Activated T-helper 1 cell treated with anti-CD3 and anti-CD28 coated beads, Interleukin-12 subunit alpha, Interleukin-12 subunit beta, Interleukin-2, Interleukin-4 antibody, amounts not matched to agents 30 ng/mL and 10 ng/mL and 1 ng/mL, durations not matched to agents 14 hours and 24 hours and 36 hours (primary cell): ENCODE measurements around the gene USP5. TPM values are rescaled to one million over a fixed set of nuclear protein-coding genes. Genes with fewer than 3 reads are reported as not detected.
"Not testable (repeated sequence)": the region's sequence is repeated elsewhere in the genome, so short reads cannot be mapped to it uniquely, and the experiment has no call there.

Source experiments
- DNase-seq: peaks from one replicate; pipeline ENCODE4 v3.0.0; 2021; ENCODE audit warnings: low spot score
- H3K27ac Mint-ChIP-seq: one replicate; pipeline ENCODE4 v1.8.0; 2021; ENCODE audit warnings: mild to moderate bottlenecking, mixed read lengths
- H3K27me3 Mint-ChIP-seq: one replicate; pipeline ENCODE4 v1.8.0; 2022; ENCODE audit warnings: mild to moderate bottlenecking, moderate library complexity, mixed read lengths; ENCODE audit not compliant: insufficient read depth
- H3K36me3 Mint-ChIP-seq: one replicate; pipeline ENCODE4 v1.8.0; 2021; ENCODE audit warnings: low read depth, mixed read lengths
- H3K4me1 Mint-ChIP-seq: one replicate; pipeline ENCODE4 v1.8.0; 2021; ENCODE audit warnings: low read depth, mixed read lengths
- H3K4me3 Mint-ChIP-seq: one replicate; pipeline ENCODE4 v1.8.0; 2021; ENCODE audit warnings: mild to moderate bottlenecking, moderate library complexity, mixed read lengths
- H3K9me3 Mint-ChIP-seq: one replicate; pipeline ENCODE4 v1.8.0; 2021; ENCODE audit warnings: mixed read lengths
- intact Hi-C: fragments of 100-400 bp; cut with micrococcal nuclease; formaldehyde crosslinking; loops from one replicate; pipeline ENCODE4 v1.15.1; 2024
- total RNA-seq: library from RNA; stranded (reverse); gene quantifications from 2 replicates; pipeline ENCODE4 v1.2.3, GENCODE V29; 2022

The USP5 gene
- total RNA-seq, 1 donor from 2014 or later, result 127 TPM

DNA sequence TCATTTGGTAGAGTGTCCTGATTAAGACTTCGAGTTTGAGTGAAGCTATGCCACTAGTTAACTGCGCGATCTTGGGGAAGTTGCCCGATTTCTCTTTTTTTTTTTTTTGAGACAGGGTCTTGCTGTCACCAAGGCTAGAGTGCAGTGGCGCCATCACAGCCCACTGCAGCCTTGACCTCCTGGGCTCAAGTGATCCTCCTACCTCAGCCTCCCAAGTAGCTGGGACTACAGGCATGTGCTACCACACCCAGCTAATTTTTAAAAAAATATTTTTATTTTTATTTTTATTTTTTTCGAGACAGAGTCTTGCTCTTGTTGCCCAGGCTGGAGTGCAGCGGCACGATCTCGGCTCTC is 22.0 kb downstream of the USP5 start:
- not testable (repeated sequence) for H3K9me3 Mint-ChIP-seq, DNase-seq, H3K27me3 Mint-ChIP-seq
- peak overlapping the region; percentile 81 for H3K27ac Mint-ChIP-seq
- H3K4me3 Mint-ChIP-seq, result peak overlapping the region; percentile 96
- H3K36me3 Mint-ChIP-seq, result peaks cover 42% of the 10 kb centered on the region
- H3K4me1 Mint-ChIP-seq, result peaks cover 49% of the 10 kb centered on the region
- intact Hi-C loops, result loop anchor here (5.0 kb wide), 2 partner anchors 233 to 382 kb away; partner anchors contain the start of genes C1RL, MRPL51 and NCAPD2

GRCh38 chr12:6879824-6880223 is 27.9 kb downstream of the USP5 start:
- intact Hi-C loops, H3K4me1 Mint-ChIP-seq, H3K27me3 Mint-ChIP-seq, DNase-seq, H3K4me3 Mint-ChIP-seq, H3K9me3 Mint-ChIP-seq, H3K27ac Mint-ChIP-seq: not testable (repeated sequence)
- peaks cover 15% of the 10 kb centered on the region for H3K36me3 Mint-ChIP-seq

GRCh38 chr12:6883252-6883651 is 31.3 kb downstream of the USP5 start:
- no peaks in the 10 kb centered on the region for H3K9me3 Mint-ChIP-seq
- no peak overlapping the region for H3K27ac Mint-ChIP-seq
- intact Hi-C loops, result no loop called here
- no peaks in the 10 kb centered on the region for H3K4me1 Mint-ChIP-seq
- DNase-seq, result no peak
- peaks cover 11% of the 10 kb centered on the region for H3K36me3 Mint-ChIP-seq
- no peaks in the 10 kb centered on the region for H3K27me3 Mint-ChIP-seq
- no peak overlapping the region for H3K4me3 Mint-ChIP-seq

DNA sequence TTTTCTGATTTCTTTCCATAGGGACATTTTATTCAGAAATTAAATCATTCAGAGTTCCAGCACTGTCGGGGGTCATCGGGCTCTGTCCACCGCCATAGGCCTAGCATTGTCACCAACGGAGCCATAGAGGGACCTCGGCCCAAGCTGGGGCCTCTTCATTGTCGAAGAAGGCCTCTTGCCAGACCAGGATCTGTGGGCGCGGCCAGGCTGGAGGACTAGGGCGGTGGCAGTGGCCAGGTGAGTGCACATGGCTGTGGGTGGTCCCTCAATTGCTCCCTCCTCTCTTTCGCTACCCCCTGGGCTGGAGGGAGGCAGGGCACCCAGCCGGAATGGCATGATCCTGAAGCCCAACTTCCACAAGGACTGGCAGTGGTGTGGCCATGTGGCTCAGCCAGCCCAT is 31.7 kb downstream of the USP5 start:
- no peak overlapping the region for H3K4me3 Mint-ChIP-seq
- peaks cover 15% of the 10 kb centered on the region for H3K36me3 Mint-ChIP-seq
- H3K27me3 Mint-ChIP-seq, result no peaks in the 10 kb centered on the region
- no peaks in the 10 kb centered on the region for H3K9me3 Mint-ChIP-seq
- intact Hi-C loops, result no loop called here
- no peak for DNase-seq
- H3K4me1 Mint-ChIP-seq, result no peaks in the 10 kb centered on the region
- H3K27ac Mint-ChIP-seq, result no peak overlapping the region

DNA sequence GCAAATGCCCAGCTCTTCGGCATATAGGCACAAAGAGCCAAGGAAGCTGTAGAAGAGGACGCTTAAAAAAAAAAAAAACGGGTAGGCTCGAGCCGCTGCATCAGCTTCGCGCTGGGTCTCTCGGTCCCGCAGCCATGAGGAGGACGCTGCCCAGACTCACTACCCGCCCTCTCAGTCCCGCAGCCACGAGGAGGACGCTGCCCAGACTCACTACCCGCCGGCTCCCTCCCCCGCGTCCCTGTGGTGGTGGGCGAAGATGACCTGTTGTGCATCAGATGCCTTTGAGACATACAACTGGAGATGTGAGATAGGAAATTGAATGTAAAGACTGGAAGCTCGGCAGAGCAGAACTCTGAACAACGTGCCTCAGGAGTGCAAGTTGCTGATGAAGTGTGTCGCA is 32.6 kb downstream of the USP5 start:
- peaks cover 15% of the 10 kb centered on the region for H3K36me3 Mint-ChIP-seq
- no peaks in the 10 kb centered on the region for H3K27me3 Mint-ChIP-seq
- no peak overlapping the region for H3K4me3 Mint-ChIP-seq
- DNase-seq, result no peak
- intact Hi-C loops, result no loop called here
- H3K9me3 Mint-ChIP-seq, result no peaks in the 10 kb centered on the region
- no peak overlapping the region for H3K27ac Mint-ChIP-seq
- no peaks in the 10 kb centered on the region for H3K4me1 Mint-ChIP-seq

DNA sequence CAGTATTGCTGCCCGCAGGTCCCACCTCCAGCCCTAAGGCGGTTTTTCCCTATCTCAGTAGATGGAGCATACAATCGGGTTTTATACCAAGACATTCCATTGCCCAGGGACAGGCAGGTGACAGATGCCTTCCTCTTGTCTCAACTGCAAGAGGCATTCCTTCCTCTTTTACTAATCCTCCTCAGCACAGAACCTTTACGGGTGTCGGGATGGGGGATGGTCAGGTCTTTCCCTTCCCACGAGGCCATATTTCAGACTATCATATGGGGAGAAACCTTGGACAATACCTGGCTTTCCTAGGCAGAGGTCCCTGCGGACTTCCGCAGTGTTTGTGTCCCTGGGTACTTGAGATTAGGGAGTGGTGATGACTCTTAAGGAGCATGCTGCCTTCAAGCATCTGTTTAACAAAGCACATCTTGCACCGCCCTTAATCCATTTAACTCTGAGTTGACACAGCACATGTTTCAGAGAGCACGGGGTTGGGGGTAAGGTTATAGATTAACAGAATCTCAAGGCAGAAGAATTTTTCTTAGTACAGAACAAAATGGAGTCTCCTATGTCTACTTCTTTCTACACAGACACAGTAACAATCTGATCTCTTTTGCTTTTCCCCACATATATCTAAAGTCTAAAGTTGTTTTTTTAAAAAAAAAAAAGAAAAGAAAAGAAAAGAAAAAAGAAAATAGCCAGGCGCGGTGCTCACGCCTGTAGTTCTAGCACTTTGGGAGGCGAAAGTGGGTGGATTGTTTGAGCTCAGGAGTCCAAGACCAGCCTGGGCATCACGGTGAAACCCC is 34.5 kb downstream of the USP5 start:
- H3K27ac Mint-ChIP-seq, H3K27me3 Mint-ChIP-seq, intact Hi-C loops, DNase-seq, H3K4me3 Mint-ChIP-seq, H3K9me3 Mint-ChIP-seq: not testable (repeated sequence)
- Mint-ChIP-seq H3K36me3 (peaks cover 15% of the 10 kb centered on the region), H3K4me1 (peaks cover 11% of the 10 kb centered on the region)

DNA sequence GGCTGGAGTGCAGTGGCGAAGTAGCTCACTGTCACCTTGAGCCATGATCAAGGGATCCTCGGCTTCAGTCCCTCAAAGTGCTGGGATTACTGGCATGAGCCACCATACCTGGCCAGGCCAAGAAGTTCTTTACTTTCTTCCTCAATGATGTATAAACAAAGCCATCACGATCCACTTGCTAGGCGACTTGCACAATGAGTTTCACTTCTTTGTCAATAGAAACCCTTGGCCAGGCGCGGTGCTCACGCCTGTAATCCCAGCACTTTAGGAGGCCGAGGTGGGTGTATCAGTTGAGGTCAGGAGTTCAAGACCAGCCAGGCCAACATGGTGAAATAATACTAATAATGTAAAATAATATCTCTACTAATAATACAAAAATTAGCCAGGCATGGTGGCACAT is 35.5 kb downstream of the USP5 start:
- Mint-ChIP-seq H3K9me3 (no peaks in the 10 kb centered on the region), H3K27ac (no peak overlapping the region), H3K4me3 (no peak overlapping the region), H3K36me3 (peaks cover 15% of the 10 kb centered on the region), H3K27me3 (no peaks in the 10 kb centered on the region), H3K4me1 (peaks cover 17% of the 10 kb centered on the region)
- intact Hi-C loops, result no loop called here
- no peak for DNase-seq

DNA sequence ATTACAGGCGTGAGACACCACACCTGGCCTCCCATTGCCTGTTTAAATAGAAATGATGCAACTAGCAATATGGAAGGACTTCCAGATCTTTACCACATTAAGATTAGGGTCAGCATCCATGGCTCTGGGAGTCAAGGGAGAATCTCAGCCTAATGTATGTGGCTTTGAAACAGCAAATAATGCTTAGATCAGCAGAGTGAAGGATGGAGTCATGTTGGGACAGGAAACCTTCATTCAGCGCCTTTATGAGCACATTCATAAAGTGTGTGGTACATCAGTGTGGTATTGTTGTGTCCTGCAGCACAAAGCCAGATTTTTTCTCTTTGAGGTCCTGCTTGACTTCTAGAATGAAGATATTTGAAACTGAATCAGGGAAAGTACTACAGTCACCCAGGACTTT is 36.4 kb downstream of the USP5 start:
- H3K27me3 Mint-ChIP-seq, result no peaks in the 10 kb centered on the region
- H3K4me3 Mint-ChIP-seq, result no peak overlapping the region
- H3K4me1 Mint-ChIP-seq, result peaks cover 19% of the 10 kb centered on the region
- H3K36me3 Mint-ChIP-seq, result peaks cover 15% of the 10 kb centered on the region
- no peak overlapping the region for H3K27ac Mint-ChIP-seq
- no peak for DNase-seq
- no peaks in the 10 kb centered on the region for H3K9me3 Mint-ChIP-seq
- intact Hi-C loops, result no loop called here

GRCh38 chr12:6888794-6889193 is 36.8 kb downstream of the USP5 start:
- DNase-seq, H3K27ac Mint-ChIP-seq, H3K4me3 Mint-ChIP-seq, H3K9me3 Mint-ChIP-seq, intact Hi-C loops, H3K27me3 Mint-ChIP-seq: not testable (repeated sequence)
- Mint-ChIP-seq H3K36me3 (peaks cover 14% of the 10 kb centered on the region), H3K4me1 (peaks cover 19% of the 10 kb centered on the region)

GRCh38 chr12:6889775-6890573 is 38.0 kb downstream of the USP5 start:
- H3K4me1 Mint-ChIP-seq, result peaks cover 19% of the 10 kb centered on the region
- H3K4me3 Mint-ChIP-seq, result peak overlapping the region; percentile 84
- DNase-seq, H3K36me3 Mint-ChIP-seq, H3K27me3 Mint-ChIP-seq, H3K9me3 Mint-ChIP-seq: not testable (repeated sequence)
- peak overlapping the region; percentile 87 for H3K27ac Mint-ChIP-seq
- intact Hi-C loops, result loop anchor here (2.0 to 5.0 kb wide), 2 partner anchors 53 to 398 kb away; partner anchors contain the start of genes MRPL51, NCAPD2 and RNU7-1

DNA sequence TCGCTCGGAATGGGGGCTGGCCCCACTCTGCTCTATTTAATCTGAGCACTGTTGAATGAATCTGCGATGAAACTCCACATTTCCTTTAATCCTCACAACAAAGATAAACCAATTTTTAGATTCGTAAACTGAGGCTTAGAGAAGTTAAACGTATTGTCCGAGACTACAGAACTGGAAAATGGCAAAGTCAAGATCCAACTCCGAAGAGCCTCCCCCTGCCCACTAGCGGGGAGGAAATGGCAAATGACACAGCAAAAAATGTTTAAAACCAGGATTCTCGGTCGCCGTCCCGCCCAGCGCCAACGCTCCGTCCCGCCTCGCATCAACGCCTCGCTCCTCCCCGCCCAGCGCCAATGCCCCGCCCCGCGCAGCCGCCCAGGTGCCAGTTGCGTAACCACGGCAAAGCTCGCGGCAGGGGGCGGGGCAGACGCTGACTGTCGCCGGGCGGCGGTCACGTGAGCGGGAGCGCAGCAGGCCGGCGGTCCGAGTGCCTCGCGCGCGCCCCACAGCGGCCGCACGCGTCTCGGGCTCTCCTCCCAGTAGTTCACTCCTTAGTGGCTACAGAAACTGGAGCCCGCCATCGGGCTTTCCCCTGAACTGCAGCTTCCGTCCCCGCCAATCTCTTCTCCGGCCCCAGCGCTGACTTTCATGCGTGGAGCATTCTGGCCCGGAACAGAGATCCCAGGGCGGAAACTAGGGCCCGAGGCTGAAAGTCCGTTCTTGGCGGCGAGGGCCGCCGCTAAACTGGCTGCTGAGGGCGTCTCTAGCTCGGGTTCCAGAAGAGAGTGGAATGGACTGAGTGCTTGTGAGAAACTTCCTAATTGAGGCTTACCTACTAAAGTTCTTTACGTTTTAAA is 39.1 kb downstream of the USP5 start:
- peak overlapping the region; percentile 95 for H3K27ac Mint-ChIP-seq
- H3K4me3 Mint-ChIP-seq, result peak overlapping the region; percentile 84
- H3K36me3 Mint-ChIP-seq, result peaks cover 5% of the 10 kb centered on the region
- DNase-seq, result peak; percentile 98
- no peaks in the 10 kb centered on the region for H3K27me3 Mint-ChIP-seq
- H3K4me1 Mint-ChIP-seq, result peaks cover 19% of the 10 kb centered on the region
- intact Hi-C loops, result loop anchor here (1.0 to 5.0 kb wide), 12 partner anchors 9 to 399 kb away; partner anchors contain the start of genes CHD4, COPS7A, EMG1 and ENO2
- H3K9me3 Mint-ChIP-seq, result no peaks in the 10 kb centered on the region

DNA sequence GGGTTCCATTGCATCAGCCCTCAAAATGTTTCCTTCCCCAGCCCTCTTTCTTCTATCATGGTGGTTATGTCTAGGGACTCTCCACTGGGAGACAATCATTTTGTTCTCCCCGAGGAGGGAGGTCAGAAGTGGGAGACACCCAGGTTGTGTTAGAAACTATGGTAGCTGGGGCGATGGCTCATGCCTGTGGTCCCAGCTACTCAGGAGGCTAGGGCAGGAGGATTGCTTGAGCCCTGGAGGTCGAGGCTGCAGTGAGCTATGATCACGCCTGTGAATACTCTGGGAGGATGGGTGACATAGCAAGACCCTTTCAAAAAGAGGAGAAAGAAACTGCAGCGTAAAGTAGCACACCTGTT is 39.7 kb downstream of the USP5 start:
- Mint-ChIP-seq H3K4me1 (peaks cover 19% of the 10 kb centered on the region), H3K36me3 (peaks cover 5% of the 10 kb centered on the region), H3K27me3 (no peaks in the 10 kb centered on the region), H3K9me3 (no peaks in the 10 kb centered on the region), H3K27ac (peak overlapping the region; percentile 95), H3K4me3 (peak overlapping the region; percentile 84)
- intact Hi-C loops, result loop anchor here (1.0 to 5.0 kb wide), 12 partner anchors 9 to 399 kb away; partner anchors contain the start of genes CHD4, COPS7A, EMG1 and ENO2
- DNase-seq, result no peak
